KOPT-K1 (cell line): Measurements from ENCODE around the gene CREG2.

Experiments used
- H3K27ac ChIP-seq: fragments of 200-600 bp; sonication (generic); 2 replicates; pipeline ENCODE4 v1.5.1; 2016; ENCODE audit warnings: antibody characterized with exemption, mild to moderate bottlenecking, low read depth, low read length; ENCODE audit not compliant: poor library complexity, severe bottlenecking
- H3K36me3 ChIP-seq: fragments of 200-600 bp; sonication (generic); 2 replicates; pipeline ENCODE4 v1.5.1; 2017; ENCODE audit warnings: antibody characterized with exemption, mild to moderate bottlenecking, low read length, moderate library complexity; ENCODE audit not compliant: insufficient read depth
- H3K9me3 ChIP-seq: fragments of 200-600 bp; sonication (generic); 2 replicates; pipeline ENCODE4 v1.5.1; 2017; ENCODE audit warnings: antibody characterized with exemption, low read length, mild to moderate bottlenecking; ENCODE audit not compliant: insufficient read depth, poor library complexity, severe bottlenecking

Gene CREG2

DNA sequence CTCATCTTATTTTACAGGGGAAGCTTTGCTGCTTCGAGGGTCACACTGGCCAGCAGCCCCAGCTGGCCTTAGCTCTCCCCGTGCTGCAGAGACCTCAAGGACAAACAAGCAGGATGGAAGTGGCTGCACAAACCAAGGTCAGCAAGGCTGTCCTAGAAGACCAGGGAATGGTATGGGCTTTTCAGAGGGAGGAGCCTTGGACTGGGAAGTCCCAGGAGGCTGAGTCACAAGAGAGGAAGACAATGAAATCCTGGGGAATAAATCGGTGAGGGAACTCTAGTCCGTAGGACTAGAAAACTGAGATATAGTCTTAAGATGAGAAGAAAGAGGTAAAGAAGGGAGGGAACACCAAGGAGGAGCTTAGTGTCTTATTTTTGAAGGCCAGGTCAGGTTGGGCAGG lies 15.7 kb downstream of the CREG2 start:
- Histone ChIP-seq H3K9me3 (peaks cover 8% of the 10 kb centered on the region), H3K36me3 (no peaks in the 10 kb centered on the region), H3K27ac (no peak overlapping the region)

DNA sequence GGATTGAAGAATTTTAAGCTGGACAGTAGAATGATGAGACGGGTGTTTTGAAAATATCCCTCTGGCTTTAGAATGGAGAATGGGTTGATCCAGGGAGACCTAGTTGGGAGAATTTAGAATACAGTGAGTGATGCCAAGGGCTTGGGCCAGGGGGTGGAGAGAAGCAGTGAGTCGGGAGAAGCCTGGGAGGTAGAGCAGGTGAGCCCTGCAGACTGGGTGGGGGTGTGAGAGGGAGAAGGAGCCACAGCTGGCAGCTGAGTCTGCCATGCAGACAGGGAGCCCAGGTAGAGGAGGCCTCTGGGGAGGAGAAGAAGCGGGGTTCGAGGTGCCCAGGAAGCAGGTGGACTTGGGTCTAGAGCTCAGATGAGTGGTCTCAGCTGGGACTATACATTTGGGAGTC lies 18.2 kb downstream of the CREG2 start:
- Histone ChIP-seq H3K27ac (no peak overlapping the region), H3K9me3 (peaks cover 8% of the 10 kb centered on the region), H3K36me3 (no peaks in the 10 kb centered on the region)

DNA sequence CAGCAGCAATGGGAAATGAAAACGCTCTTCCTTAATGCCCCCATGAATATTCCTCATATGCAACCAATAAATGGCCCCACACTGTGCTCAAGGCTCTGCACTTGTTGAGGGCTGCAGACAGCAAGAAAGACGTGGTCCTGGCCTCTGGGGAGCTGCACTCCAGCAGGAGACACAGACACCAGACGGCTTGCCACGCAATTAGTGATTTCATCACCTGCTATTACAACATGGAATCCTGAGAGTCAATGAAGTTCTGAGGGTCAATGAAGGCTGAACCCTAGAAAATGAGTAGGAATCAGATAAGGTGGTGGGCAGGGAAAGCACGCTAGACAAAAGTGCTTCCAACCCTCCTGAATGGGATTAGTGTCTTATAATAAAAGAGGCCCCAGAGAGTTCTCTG lies 18.9 kb downstream of the CREG2 start:
- H3K36me3 ChIP-seq, result no peaks in the 10 kb centered on the region
- no peak overlapping the region for H3K27ac ChIP-seq
- peaks cover 8% of the 10 kb centered on the region for H3K9me3 ChIP-seq

DNA sequence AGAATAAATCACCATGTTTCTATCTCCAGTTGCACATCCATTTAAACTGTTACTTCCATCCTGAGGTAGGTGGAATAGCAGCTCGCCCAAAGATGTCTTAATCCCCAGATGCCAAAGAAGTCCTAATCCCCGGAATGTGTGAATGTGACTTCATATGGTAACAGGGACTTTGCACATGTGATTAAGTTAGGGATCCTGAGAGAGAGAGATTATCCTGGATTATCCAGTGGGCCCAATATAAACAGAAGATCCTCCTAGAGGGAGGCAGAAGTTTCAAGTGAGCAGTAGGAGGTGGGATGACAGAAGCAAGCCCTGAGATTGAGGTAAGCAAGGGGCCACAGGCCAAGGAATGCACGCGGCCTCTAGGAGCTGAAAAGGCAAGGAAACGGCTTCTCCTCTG lies 19.8 kb downstream of the CREG2 start:
- H3K9me3 ChIP-seq, result no peaks in the 10 kb centered on the region
- no peak overlapping the region for H3K27ac ChIP-seq
- H3K36me3 ChIP-seq, result no peaks in the 10 kb centered on the region

DNA sequence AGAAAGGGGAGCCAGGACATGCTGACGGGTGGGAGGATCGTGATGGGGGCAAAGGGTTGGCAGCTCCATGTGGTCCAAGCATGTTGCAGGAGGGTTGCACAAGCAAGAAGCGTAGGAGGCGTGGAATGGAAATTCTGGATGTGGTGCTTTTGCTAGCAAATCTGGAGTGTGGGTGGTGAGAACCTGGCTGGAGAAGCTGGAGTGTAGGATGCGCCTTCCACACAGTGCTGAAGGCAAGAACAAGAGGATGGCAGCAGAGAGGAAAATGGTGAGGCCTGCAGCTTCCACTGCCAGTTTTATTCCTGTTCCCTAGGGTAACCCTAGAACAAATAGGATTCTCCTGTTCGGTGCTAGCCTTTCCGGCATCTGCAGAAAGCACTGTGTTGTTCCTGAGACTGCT lies 22.4 kb downstream of the CREG2 start:
- no peaks in the 10 kb centered on the region for H3K36me3 ChIP-seq
- H3K27ac ChIP-seq, result no peak overlapping the region
- H3K9me3 ChIP-seq, result no peaks in the 10 kb centered on the region

DNA sequence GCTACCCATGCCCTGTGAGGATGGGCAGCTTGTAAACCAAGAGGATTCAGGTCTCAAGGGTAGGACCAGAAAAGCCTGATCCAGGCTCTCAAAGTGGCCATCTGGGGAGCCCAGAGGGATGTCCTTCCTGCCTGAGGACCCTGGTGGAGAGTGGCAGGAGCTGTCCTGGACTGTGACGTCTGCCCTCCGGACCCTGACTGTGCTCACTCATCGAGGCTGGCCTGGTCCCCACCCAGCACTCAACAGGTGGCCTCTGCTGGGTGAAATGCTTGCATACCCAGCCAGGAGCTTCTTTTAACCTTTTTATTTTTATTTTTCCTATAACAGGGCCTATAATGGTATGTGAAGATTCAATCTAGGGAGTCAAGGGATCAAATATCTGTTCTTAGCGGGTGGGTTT lies 24.5 kb downstream of the CREG2 start:
- H3K36me3 ChIP-seq, result no peaks in the 10 kb centered on the region
- no peaks in the 10 kb centered on the region for H3K9me3 ChIP-seq
- H3K27ac ChIP-seq, result no peak overlapping the region

DNA sequence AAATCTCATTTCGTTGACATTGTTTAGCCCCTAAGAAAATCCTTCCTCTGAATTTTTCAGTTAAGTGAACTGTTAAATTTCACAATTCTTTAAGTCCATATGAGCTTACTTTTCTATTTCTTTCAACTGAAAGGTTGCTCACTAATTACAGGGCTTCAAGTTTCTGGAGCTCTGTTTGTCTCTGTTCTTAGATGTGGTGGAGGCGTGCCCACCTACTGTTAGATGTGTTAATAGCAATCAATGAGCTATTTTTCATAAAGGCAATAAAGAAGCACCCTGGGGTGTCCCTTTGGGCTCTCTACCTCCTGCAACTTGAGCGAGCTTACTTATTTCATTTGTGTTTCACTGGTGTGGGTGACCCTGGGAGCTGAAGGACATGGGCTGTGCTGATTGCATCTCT lies 25.0 kb downstream of the CREG2 start:
- Histone ChIP-seq H3K27ac (no peak overlapping the region), H3K9me3 (no peaks in the 10 kb centered on the region), H3K36me3 (no peaks in the 10 kb centered on the region)

DNA sequence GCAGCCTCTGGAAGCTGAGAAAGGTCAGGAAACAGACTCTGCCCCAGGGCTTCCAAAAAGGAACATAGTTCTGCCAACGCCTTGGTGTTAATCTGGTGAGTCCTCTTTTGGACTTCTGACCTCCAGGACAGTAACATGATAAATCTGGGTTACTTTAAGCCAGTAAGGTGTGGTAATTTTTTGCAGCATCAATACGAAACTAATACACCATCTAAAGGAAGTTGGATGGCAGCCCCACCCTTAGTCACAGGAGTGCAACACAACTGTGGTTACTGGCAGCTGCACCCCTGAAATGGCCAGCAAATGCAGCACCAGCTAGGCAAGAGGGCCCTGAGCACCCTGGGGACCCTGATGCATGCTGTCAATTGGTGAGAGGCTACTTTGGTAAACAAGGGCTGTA lies 25.8 kb downstream of the CREG2 start:
- H3K27ac ChIP-seq, result no peak overlapping the region
- no peaks in the 10 kb centered on the region for H3K9me3 ChIP-seq
- H3K36me3 ChIP-seq, result no peaks in the 10 kb centered on the region

DNA sequence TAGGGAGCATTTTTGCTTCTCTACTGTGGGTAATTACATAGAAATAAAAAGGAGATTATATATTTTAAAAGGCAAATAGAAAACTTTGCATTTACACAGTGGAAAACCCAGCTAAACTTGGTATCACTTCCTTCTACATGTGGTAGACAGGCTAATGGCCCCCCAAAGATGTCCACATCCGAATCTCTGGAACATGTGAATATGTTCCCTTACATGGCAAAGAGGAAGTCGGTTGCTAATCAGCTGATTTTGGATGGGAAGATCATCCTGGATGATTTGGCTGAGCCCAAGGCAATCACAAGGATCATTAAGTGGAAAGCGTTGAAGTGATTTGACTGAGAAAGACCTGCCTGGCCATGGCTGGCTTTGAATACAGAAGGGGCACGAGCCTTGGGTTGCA lies 26.2 kb downstream of the CREG2 start:
- H3K27ac ChIP-seq, result no peak overlapping the region
- H3K36me3 ChIP-seq, result no peaks in the 10 kb centered on the region
- H3K9me3 ChIP-seq, result no peaks in the 10 kb centered on the region

DNA sequence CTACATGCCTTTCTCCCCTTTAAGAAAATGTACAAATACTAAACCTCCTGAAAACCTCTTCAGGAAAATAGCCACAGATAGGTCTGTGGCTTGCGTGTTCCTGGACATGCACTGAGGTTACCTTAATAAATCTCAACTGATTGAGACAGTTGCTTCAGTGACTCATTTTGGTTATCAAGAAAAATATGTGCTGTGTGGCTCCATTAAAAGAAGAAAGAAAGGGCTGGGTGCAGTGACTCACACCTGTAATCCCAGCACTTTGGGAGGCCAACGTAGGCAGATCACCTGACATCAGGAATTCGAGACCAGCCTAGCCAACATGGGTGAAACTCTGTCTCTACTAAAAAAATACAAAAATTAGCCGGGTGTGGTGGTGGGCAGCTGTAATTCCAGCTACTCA lies 27.1 kb downstream of the CREG2 start:
- Histone ChIP-seq H3K9me3 (no peaks in the 10 kb centered on the region), H3K27ac (no peak overlapping the region), H3K36me3 (no peaks in the 10 kb centered on the region)

DNA sequence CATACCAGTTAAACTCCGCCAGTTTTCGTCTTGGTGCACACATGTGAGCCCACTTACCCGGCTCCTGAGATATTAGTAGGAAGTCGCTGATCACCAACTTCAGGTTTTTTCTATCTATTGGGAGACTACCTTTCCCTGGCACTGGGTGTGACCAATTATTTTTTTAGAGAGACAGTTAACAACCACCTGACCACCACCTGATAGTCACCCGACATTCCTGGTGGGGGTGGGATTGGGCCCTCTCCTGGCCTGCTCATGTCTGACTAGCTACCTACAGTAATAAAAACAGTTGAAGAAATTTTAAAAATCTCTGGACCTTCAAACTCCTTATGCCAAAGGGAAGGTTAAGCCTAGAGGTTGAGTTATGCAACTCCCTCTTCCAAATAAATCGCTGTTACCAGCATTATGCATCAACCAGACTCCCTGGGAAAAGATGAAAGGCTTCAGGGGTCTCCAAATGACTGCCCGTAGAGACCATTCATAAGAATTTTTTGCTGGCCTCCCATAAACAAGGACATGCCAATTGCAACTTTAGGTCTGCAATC lies 27.8 kb downstream of the CREG2 start:
- Histone ChIP-seq H3K9me3 (no peaks in the 10 kb centered on the region), H3K36me3 (no peaks in the 10 kb centered on the region), H3K27ac (no peak overlapping the region)

DNA sequence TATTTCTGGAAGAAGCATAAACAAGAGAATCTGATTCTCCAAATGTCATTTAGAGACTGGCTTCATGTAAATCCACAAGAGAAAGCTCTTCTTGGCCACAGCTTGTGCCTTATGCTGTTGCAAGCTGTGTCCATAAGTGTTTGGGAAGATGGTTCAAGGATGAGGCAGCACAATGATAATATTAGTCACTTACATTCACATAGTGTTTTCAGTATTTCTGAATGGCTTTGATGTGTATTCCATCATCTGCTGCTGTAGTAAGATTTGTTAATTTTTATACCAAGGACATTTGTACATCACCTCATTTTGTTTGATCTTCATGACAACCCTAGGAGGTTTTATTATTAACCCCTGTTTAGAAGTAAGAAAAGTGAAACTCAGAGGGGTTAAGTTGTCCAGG lies 29.9 kb downstream of the CREG2 start:
- H3K27ac ChIP-seq, result no peak overlapping the region
- no peaks in the 10 kb centered on the region for H3K36me3 ChIP-seq
- no peaks in the 10 kb centered on the region for H3K9me3 ChIP-seq

DNA sequence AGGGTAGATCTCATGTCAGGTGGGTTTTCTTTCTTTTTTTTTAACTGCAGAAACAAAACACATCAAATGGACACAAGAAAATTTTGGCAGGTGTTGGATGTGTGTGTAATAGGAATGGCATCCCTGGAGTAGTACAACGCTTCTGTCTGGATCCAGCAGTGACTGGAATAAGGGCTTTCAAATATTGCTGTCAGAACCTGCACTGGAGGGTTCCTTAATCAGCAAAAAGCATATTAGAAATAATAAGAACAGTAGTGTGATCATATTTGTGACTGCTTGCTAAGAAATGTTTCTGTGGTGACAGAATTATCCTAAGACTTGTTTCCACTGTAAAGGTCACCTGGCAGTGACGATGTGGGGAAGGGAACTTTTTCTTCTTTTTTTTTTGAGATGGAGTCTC lies 30.8 kb downstream of the CREG2 start:
- no peaks in the 10 kb centered on the region for H3K9me3 ChIP-seq
- no peak overlapping the region for H3K27ac ChIP-seq

DNA sequence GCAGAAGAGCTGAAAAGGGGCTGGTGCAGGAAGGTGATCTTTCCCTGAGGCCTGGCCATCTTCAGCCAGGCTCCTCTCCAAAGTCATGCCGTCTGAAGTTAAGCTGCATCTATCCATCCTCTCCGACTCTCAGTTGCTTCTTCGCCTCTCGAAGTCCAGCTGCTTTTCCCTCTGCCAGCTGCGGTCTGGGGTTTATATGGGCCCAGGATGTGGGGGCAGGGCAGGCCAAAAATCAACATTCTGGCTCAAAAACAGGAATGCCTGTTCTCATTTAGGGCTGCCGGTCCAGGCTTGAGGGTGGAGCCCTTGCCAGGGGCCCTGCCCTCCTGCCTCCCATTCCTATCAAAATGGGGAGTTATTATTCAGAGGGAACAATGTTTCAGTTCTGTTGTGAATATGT lies 31.2 kb downstream of the CREG2 start:
- Histone ChIP-seq H3K36me3 (no peaks in the 10 kb centered on the region), H3K27ac (no peak overlapping the region), H3K9me3 (no peaks in the 10 kb centered on the region)

More for the DNA sequence above, 30.8 kb downstream of the CREG2 start:
- no peaks in the 10 kb centered on the region for H3K36me3 ChIP-seq

DNA sequence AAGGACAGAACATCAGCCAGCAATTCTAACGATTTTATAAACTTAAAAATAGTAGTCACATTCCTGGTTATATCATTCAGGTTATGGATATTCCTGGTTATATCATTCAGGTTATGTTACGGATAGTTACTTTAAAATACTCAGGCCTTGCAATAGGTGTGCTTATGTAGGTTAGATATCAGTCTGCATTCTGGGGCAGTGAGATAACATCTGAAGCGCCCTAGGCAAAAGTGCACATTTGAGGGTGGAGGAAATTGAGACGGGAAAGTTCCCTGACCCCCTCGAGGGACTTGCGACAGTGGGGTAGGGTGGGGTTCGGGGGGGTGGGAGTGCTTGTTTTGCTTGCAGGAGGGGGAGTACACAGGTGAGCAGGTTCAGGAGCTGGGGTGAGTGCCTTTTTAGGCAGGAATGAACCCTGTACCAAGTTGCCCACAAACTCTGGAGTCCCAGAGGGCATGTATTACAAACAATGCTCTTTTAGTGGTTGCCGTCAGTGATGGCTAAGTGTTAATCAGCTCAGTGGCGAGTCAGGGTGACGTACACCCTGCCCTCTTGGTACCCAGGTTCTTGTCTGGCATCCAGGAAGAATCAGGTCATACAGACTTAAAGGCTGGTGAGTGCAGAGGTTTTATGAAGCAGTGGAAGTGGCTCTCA lies 31.8 kb downstream of the CREG2 start:
- H3K36me3 ChIP-seq, result no peaks in the 10 kb centered on the region
- H3K9me3 ChIP-seq, result no peaks in the 10 kb centered on the region
- H3K27ac ChIP-seq, result no peak overlapping the region
